Left lung (tissue), 10 donors: ENCODE measurements around the gene SAPCD2. TPM values are rescaled to one million over a fixed set of nuclear protein-coding genes. Genes with fewer than 3 reads are reported as not detected.

Experiments used
- ATAC-seq: fragments of 200-7000 bp; cut with Tn5 transposase; one replicate; pipeline ENCODE4 v1.9.1; 2020; ENCODE audit warnings: moderate library complexity
- DNase-seq, 4 donors: peaks; one replicate each; pipeline ENCODE4 v3.0.0-alpha.2; 2013 to 2020
- H3K27ac ChIP-seq, 2 donors: fragments of 200-600 bp; sonication (generic) in 1 of 2; one replicate each; pipeline versions ENCODE4 v1.5.0 to v1.8.0; 2020 to 2021
- H3K27me3 ChIP-seq, 2 donors: fragments of 200-600 bp; sonication (generic) in 1 of 2; one replicate each; pipeline versions ENCODE4 v1.5.0 to v1.8.0; 2020 to 2021
- H3K36me3 ChIP-seq, 2 donors: fragments of 200-600 bp; sonication (generic) in 1 of 2; one replicate each; pipeline versions ENCODE4 v1.5.0 to v1.8.0; 2020 to 2021
- H3K4me1 ChIP-seq, 2 donors: fragments of 200-600 bp; one replicate each; pipeline ENCODE4 v1.8.0; 2021
- H3K4me3 ChIP-seq, 2 donors: fragments of 200-600 bp; sonication (generic) in 1 of 2; one replicate each; pipeline versions ENCODE4 v1.5.0 to v1.8.0; 2020 to 2021; ENCODE audit warnings: mild to moderate bottlenecking in 1 of 2
- H3K9me3 ChIP-seq, 2 donors: fragments of 200-600 bp; sonication (generic) in 1 of 2; one replicate each; pipeline versions ENCODE4 v1.5.0 to v1.8.0; 2020 to 2021
- intact Hi-C, 2 donors: fragments of 100-400 bp; cut with DNase I; formaldehyde crosslinking; loops; one replicate each; pipeline versions ENCODE4 v1.11.2 to v1.14.2; 2022
- polyA plus RNA-seq, 6 donors: library from polyadenylated mRNA; unstranded; fragments of 120-200 nt; gene quantifications; one replicate each; pipeline ENCODE4 v1.2.1, GENCODE V29; 2013; ENCODE audit not compliant: insufficient read length in 6 of 6
- total RNA-seq, 2 donors: library from RNA; stranded (reverse); fragmentation: NEBNext Ultra II Directional; extraction: Animal tissue kit (Norgen Biotek cat#: 25700); gene quantifications; one replicate each; pipeline ENCODE4 v1.2.1, GENCODE V29; 2021
- TF ChIP-seq, protein P1 (sequence below), 2 donors: fragments of 200-600 bp; sonication (generic) in 1 of 2; IDR thresholded peaks; one replicate each; pipeline versions ENCODE4 v1.5.0 to v1.8.0; 2021; ENCODE audit warnings: antibody characterized with exemption in 2 of 2
- donor health status: DM: no; HTN: yes; CAD: no.
- donor health status: DM: no; HTN: no; CAD: no.

The SAPCD2 gene
- total and polyA plus RNA-seq, 8 donors = 2.7 to 15.1 (median 9.1) TPM

DNA sequence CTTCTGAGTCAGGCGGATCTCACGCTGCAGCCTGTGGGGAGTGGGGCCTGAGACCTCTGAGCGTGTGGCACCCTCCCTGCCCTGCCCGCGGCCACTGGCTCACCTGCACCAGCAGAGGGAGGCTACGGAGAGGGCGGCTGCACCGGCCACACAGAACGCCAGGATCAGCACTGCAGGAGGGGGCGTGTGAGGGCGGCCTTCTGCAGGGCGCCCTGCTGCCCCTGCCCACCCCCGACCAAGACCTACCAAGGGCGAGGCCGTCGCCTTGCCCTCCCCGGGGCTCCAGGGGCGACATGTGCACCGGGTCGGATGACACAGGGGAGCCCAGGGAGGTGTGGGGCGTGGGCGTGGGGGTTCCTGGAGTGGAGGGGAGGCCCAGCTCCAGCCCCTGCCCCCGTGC lies 29.8 kb downstream of the SAPCD2 start:
- Histone ChIP-seq H3K4me1 (peaks cover 15 to 38% of the 10 kb centered on the region in 2 donors), H3K36me3 (peaks cover 0 to 37% of the 10 kb centered on the region in 2 donors), H3K27ac (peak overlapping the region in 1 of 2 donors; percentile 48), H3K27me3 (peaks cover 0 to 29% of the 10 kb centered on the region in 2 donors), H3K9me3 (no peaks in the 10 kb centered on the region), H3K4me3 (peak overlapping the region in 1 of 2 donors; percentile 53)
- TF ChIP-seq, protein P1, sequence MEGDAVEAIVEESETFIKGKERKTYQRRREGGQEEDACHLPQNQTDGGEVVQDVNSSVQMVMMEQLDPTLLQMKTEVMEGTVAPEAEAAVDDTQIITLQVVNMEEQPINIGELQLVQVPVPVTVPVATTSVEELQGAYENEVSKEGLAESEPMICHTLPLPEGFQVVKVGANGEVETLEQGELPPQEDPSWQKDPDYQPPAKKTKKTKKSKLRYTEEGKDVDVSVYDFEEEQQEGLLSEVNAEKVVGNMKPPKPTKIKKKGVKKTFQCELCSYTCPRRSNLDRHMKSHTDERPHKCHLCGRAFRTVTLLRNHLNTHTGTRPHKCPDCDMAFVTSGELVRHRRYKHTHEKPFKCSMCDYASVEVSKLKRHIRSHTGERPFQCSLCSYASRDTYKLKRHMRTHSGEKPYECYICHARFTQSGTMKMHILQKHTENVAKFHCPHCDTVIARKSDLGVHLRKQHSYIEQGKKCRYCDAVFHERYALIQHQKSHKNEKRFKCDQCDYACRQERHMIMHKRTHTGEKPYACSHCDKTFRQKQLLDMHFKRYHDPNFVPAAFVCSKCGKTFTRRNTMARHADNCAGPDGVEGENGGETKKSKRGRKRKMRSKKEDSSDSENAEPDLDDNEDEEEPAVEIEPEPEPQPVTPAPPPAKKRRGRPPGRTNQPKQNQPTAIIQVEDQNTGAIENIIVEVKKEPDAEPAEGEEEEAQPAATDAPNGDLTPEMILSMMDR (IDR thresholded peaks at IDR 0.05) = no peak
- intact Hi-C loops = no loop called here
- ATAC-seq (no peak), DNase-seq (no peak)

DNA sequence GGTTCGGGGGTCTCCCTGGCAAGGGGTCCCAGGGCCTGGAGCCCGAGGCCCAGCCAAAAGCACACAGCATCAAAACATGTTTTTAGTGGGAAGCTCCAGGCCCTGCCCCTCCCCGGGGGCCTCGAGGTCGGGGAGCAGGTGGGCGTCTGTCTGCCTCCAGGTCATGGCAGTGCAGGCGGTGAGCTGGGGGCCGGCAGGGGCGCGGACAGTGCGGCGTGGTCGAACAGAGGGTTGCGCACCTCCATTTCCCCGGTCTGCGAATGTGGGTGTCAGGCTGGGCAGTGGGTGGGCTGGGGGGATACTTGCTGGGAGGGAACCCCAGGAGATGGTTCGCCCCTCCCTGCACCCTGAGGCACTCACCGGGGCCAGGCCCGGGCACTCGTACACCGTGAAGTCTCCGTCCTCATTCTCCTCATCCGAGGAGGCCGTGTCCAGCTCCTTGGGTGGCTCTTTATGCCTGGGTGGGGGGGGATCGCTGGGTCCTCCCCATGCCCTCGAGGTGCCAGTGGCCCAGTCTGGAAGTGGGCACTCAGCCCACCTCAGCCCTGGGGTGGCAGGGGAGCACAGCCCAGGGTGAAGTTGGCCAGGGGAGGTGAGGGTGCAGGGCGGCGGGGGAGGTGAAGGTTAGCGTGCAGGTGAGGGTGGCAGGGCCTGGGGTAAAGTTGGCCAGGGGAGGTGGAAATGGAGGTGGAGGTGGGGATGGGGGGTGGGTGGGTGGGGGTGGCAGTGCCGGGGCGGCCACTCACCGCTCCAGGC lies 30.6 kb downstream of the SAPCD2 start:
- TF ChIP-seq, protein P1 (IDR thresholded peaks at IDR 0.05) = no peak
- Histone ChIP-seq H3K4me1 (peaks cover 13 to 38% of the 10 kb centered on the region in 2 donors), H3K9me3 (no peaks in the 10 kb centered on the region), H3K27me3 (peaks cover 0 to 21% of the 10 kb centered on the region in 2 donors), H3K36me3 (peaks cover 0 to 37% of the 10 kb centered on the region in 2 donors), H3K27ac (no peak overlapping the region), H3K4me3 (no peak overlapping the region)
- ATAC-seq = no peak
- no peak for DNase-seq
- intact Hi-C loops = no loop called here

DNA sequence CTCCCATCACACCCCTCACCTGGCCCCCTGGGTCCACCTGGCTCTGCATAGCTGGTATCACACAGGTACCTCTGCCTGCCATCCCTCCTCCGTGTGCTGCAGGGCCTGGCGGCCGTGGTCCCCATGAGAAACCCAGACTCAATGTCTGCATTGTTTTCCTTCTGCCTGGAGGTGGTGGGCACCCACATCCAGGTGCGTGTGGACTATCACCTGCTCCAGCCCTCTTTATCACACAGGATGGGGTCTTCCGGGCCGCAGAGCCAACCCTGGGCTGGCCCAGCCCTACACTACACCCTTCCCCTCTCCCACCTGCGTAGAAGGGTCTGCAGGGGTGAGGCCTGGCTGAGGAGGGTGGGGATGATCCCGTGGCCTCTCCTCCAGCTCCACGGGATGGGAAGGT lies 31.4 kb downstream of the SAPCD2 start:
- DNase-seq = no peak
- no peaks in the 10 kb centered on the region for H3K9me3 ChIP-seq
- peaks cover 0 to 13% of the 10 kb centered on the region in 2 donors for H3K27me3 ChIP-seq
- TF ChIP-seq, protein P1 (IDR thresholded peaks at IDR 0.05) = no peak
- H3K4me3 ChIP-seq = no peak overlapping the region
- intact Hi-C loops = no loop called here
- no peak for ATAC-seq
- H3K4me1 ChIP-seq = peaks cover 12 to 37% of the 10 kb centered on the region in 2 donors
- H3K27ac ChIP-seq = no peak overlapping the region
- H3K36me3 ChIP-seq = peaks cover 0 to 37% of the 10 kb centered on the region in 2 donors

DNA sequence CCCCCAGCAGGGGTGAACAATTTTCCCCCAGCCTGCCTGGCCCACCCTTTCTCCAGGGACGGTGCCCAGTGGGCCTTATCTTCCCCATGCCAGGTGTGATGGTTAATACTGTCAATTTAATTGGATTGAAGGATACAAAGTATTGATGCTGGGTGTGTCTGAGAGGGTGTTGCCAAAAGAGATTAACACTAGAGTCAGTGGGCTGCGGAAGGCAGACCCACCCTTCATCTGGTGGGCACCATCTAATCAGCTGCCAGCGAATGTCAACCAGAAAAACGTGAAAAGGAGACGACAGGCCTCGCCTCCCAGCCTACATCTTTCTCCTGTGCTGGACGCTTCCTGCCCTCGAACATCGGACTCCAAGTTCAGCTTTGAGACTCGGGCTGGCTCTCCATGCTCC lies 32.9 kb downstream of the SAPCD2 start:
- H3K27ac ChIP-seq = no peak overlapping the region
- no peak for DNase-seq
- peaks cover 8 to 46% of the 10 kb centered on the region in 2 donors for H3K4me1 ChIP-seq
- intact Hi-C loops = no loop called here
- peaks cover 0 to 37% of the 10 kb centered on the region in 2 donors for H3K36me3 ChIP-seq
- H3K27me3 ChIP-seq = no peaks in the 10 kb centered on the region
- TF ChIP-seq, protein P1 (IDR thresholded peaks at IDR 0.05) = no peak
- no peak overlapping the region for H3K4me3 ChIP-seq
- no peaks in the 10 kb centered on the region for H3K9me3 ChIP-seq
- no peak for ATAC-seq

DNA sequence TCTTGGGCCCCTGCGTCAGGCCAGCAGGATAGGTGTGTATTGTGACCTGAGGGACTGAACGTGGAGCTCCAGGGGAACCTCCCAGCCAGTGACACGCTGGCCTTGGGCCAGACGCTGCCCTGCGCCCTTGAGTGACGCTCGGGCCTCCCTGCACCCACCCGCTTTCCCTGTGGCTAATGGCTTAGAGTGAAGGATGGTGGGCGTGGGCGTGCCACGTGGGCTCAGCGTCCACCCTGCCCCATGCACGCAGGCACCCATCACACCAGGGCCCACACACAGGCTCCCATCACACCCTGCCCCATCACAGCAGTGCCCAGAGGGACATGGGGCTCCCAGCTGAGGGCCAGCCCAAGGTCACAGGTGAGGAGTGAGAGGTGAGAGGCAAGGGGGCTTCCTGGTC lies 33.3 kb downstream of the SAPCD2 start:
- Histone ChIP-seq H3K36me3 (peaks cover 0 to 37% of the 10 kb centered on the region in 2 donors), H3K4me3 (no peak overlapping the region), H3K9me3 (no peaks in the 10 kb centered on the region), H3K27ac (no peak overlapping the region), H3K4me1 (peaks cover 8 to 50% of the 10 kb centered on the region in 2 donors), H3K27me3 (no peaks in the 10 kb centered on the region)
- ATAC-seq = no peak
- DNase-seq = no peak
- intact Hi-C loops = no loop called here
- TF ChIP-seq, protein P1 (IDR thresholded peaks at IDR 0.05) = no peak
